NOMO-1 treated with dmso at 0.1 percent for 144 hours (cell line): ENCODE measurements around the gene TPPP2.

ENCODE experiments used
- DNase-seq: peaks from one replicate; lab custom pipeline; 2025; ENCODE audit not compliant: unreplicated experiment; lab: John Stamatoyannopoulos, UW

TPPP2 gene

GRCh38 chr14:21074398-21075272 is 44.6 kb downstream of the TPPP2 start:
- no peak for DNase-seq

- DNase-seq, result no peak
Observed at GRCh38 chr14:21075719-21076437, 45.9 kb downstream of the TPPP2 start.

GRCh38 chr14:21077672-21078071 is 47.7 kb downstream of the TPPP2 start:
- DNase-seq, result no peak

GRCh38 chr14:21078287-21078686 is 48.3 kb downstream of the TPPP2 start:
- DNase-seq, result no peak

GRCh38 chr14:21078726-21079125 is 48.7 kb downstream of the TPPP2 start:
- no peak for DNase-seq

- DNase-seq, result no peak
Observed at GRCh38 chr14:21081521-21082142, 51.6 kb downstream of the TPPP2 start.
